ENCODE data around the gene RPEL1.

RPEL1 gene

DNA sequence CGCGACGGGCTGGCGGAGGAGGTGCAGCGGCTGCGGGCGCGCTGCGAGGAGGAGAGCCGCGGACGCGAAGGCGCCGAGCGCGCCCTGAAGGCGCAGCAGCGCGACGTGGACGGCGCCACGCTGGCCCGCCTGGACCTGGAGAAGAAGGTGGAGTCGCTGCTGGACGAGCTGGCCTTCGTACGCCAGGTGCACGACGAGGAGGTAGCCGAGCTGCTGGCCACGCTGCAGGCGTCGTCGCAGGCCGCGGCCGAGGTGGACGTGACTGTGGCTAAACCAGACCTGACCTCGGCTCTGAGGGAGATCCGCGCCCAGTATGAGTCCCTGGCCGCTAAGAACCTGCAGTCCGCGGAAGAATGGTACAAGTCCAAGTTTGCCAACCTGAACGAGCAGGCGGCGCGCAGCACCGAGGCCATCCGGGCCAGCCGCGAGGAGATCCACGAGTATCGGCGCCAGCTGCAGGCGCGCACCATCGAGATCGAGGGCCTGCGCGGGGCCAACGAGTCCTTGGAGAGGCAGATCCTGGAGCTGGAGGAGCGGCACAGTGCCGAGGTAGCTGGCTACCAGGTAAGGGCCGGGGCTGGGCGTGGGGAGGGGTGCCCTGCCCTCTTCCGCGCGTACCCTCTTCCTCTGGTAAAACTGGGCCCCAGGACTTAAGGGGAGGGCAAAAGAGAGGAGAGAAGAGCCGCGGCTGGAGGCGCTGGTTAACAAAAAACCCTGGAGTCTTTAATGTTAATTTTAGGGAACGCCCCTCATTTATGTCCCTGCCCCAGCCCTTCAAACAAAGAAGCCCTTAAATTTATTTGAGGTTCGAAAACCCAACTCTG, 32.2 kb downstream of the RPEL1 start:
- Histone ChIP-seq H3K9me2 (replicated peaks; ENCODE audit: low read depth, low read length) (no peaks in the 10 kb centered on the region), H3K79me2 (ENCODE audit: insufficient read depth, low read length) (no peaks in the 10 kb centered on the region), H4K20me1 (ENCODE audit: insufficient read depth, low read length, poor library complexity, severe bottlenecking) (no peaks in the 10 kb centered on the region), H3K4me3 (ENCODE audit: low read length, poor library complexity, severe bottlenecking) (no peak overlapping the region), H3K9ac (ENCODE audit: low read depth, low read length, poor library complexity, severe bottlenecking) (no peak overlapping the region), H3K27me3 (ENCODE audit: insufficient read depth, low read length, poor library complexity, severe bottlenecking) (no peaks in the 10 kb centered on the region), H3K4me2 (ENCODE audit: low read depth, low read length, poor library complexity, severe bottlenecking) (no peak overlapping the region), H3K4me1 (ENCODE audit: insufficient read depth, low read length, poor library complexity, severe bottlenecking) (no peaks in the 10 kb centered on the region), H2AFZ (ENCODE audit: low read length) (no peak overlapping the region), H3K36me3 (ENCODE audit: insufficient read depth, low read length) (no peaks in the 10 kb centered on the region), H3K9me3 (ENCODE audit: insufficient read depth, low read depth, low read length) (no peaks in the 10 kb centered on the region), H3F3A (ENCODE audit: low read depth) (no peaks in the 10 kb centered on the region)
- TF ChIP-seq EZH2phosphoT487 (IDR thresholded peaks at IDR 0.05; ENCODE audit: borderline replicate concordance) (no peak), CTCF (conservative IDR thresholded peaks at IDR 0.05; ENCODE audit: low read length) (no peak)

- Histone ChIP-seq H3K36me3 (ENCODE audit: insufficient read depth, low read length) (no peaks in the 10 kb centered on the region), H2AFZ (ENCODE audit: low read length) (no peak overlapping the region), H3K4me3 (ENCODE audit: low read length, poor library complexity, severe bottlenecking) (no peak overlapping the region), H3K9me3 (ENCODE audit: insufficient read depth, low read depth, low read length) (no peaks in the 10 kb centered on the region), H3K9me2 (replicated peaks; ENCODE audit: low read depth, low read length) (no peaks in the 10 kb centered on the region), H3K9ac (ENCODE audit: low read depth, low read length, poor library complexity, severe bottlenecking) (no peak overlapping the region), H4K20me1 (ENCODE audit: insufficient read depth, low read length, poor library complexity, severe bottlenecking) (no peaks in the 10 kb centered on the region), H3K79me2 (ENCODE audit: insufficient read depth, low read length) (no peaks in the 10 kb centered on the region), H3K27me3 (ENCODE audit: insufficient read depth, low read length, poor library complexity, severe bottlenecking) (no peaks in the 10 kb centered on the region), H3K4me1 (ENCODE audit: insufficient read depth, low read length, poor library complexity, severe bottlenecking) (no peaks in the 10 kb centered on the region), H3F3A (ENCODE audit: low read depth) (no peaks in the 10 kb centered on the region), H3K4me2 (ENCODE audit: low read depth, low read length, poor library complexity, severe bottlenecking) (no peak overlapping the region)
- TF ChIP-seq EZH2phosphoT487 (IDR thresholded peaks at IDR 0.05; ENCODE audit: borderline replicate concordance) (no peak), CTCF (conservative IDR thresholded peaks at IDR 0.05; ENCODE audit: low read length) (no peak)
These were observed 32.8 kb downstream of the RPEL1 start for GRCh38 chr10:103278537-103278823.

DNA sequence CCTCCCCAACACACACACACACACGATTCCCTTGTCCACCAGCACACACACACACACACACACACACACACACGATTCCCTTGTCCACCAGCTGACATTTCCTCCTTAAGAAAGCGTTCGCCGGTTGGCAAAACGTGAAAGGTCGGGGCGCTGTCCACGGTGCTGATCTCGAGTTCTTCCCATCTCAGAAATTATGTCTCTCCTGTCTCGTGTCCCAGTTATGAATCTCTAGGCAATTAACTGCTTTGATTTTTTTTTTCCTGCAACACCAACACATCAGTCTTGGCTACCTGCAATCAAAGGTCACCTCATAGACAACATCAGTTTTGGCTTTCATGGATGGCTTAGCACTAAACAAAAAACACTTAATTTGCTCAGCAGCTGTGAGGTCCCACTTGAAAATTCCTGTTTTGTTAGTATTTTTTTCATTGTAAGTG, 33.2 kb downstream of the RPEL1 start:
- no peaks in the 10 kb centered on the region for H4K20me1 ChIP-seq (ENCODE audit: insufficient read depth, low read length, poor library complexity, severe bottlenecking)
- no peak overlapping the region for H3K9ac ChIP-seq (ENCODE audit: low read depth, low read length, poor library complexity, severe bottlenecking)
- no peak overlapping the region for H2AFZ ChIP-seq (ENCODE audit: low read length)
- no peak overlapping the region for H3K4me3 ChIP-seq (ENCODE audit: low read length, poor library complexity, severe bottlenecking)
- TF ChIP-seq CTCF (conservative IDR thresholded peaks at IDR 0.05; ENCODE audit: low read length) (no peak), EZH2phosphoT487 (IDR thresholded peaks at IDR 0.05; ENCODE audit: borderline replicate concordance) (no peak)
- no peaks in the 10 kb centered on the region for H3K4me1 ChIP-seq (ENCODE audit: insufficient read depth, low read length, poor library complexity, severe bottlenecking)
- no peaks in the 10 kb centered on the region for H3K27me3 ChIP-seq (ENCODE audit: insufficient read depth, low read length, poor library complexity, severe bottlenecking)
- H3K9me3 ChIP-seq (ENCODE audit: insufficient read depth, low read depth, low read length): no peaks in the 10 kb centered on the region
- no peak overlapping the region for H3K4me2 ChIP-seq (ENCODE audit: low read depth, low read length, poor library complexity, severe bottlenecking)
- no peaks in the 10 kb centered on the region for H3K9me2 ChIP-seq (replicated peaks; ENCODE audit: low read depth, low read length)
- no peaks in the 10 kb centered on the region for H3F3A ChIP-seq (ENCODE audit: low read depth)
- H3K79me2 ChIP-seq (ENCODE audit: insufficient read depth, low read length): no peaks in the 10 kb centered on the region
- no peaks in the 10 kb centered on the region for H3K36me3 ChIP-seq (ENCODE audit: insufficient read depth, low read length)
